HepG2 (cell line): ENCODE measurements around the gene RCC1. TPM values are rescaled to one million over a fixed set of nuclear protein-coding genes. Genes with fewer than 3 reads are reported as not detected.

Source experiments
- ATF1 ChIP-seq: IDR thresholded peaks from 2 replicates; pipeline ENCODE4 v1.6.1; 2016; ENCODE audit warnings: mild to moderate bottlenecking, control low read depth
- GZF1 ChIP-seq: sonication (generic); formaldehyde crosslinking; IDR thresholded peaks from 2 replicates; pipeline ENCODE4 v1.5.1; 2020; ENCODE audit warnings: mild to moderate bottlenecking, missing genetic modification reagents
- HMG20A ChIP-seq: IDR thresholded peaks from 2 replicates; pipeline ENCODE4 v1.6.1; 2016; ENCODE audit warnings: borderline replicate concordance
- IKZF1 ChIP-seq: fragments of 450-650 bp; IDR thresholded peaks from 2 replicates; pipeline ENCODE4 v1.7.1; 2016
- KAT8 ChIP-seq: IDR thresholded peaks from 2 replicates; pipeline ENCODE4 v1.6.1; 2016; ENCODE audit warnings: missing genetic modification reagents, missing compliant biosample characterization
- MAFG ChIP-seq: sonication (generic); formaldehyde crosslinking; IDR thresholded peaks from 2 replicates; pipeline ENCODE4 v1.5.1; 2020; ENCODE audit warnings: mild to moderate bottlenecking, missing genetic modification reagents
- MTA1 ChIP-seq: sonication (generic); formaldehyde crosslinking; IDR thresholded peaks from 2 replicates; pipeline ENCODE4 v1.4.0; 2020; ENCODE audit warnings: missing genetic modification reagents, mild to moderate bottlenecking, borderline replicate concordance
- POGZ ChIP-seq: sonication (generic); formaldehyde crosslinking; IDR thresholded peaks from 2 replicates; pipeline ENCODE4 v1.4.0; 2020; ENCODE audit warnings: mild to moderate bottlenecking, missing genetic modification reagents
- REPIN1 ChIP-seq: sonication (generic); formaldehyde crosslinking; IDR thresholded peaks from 2 replicates; pipeline ENCODE4 v1.8.0; 2022; ENCODE audit warnings: missing genetic modification reagents, low read depth, mild to moderate bottlenecking, borderline replicate concordance
- RNF2 ChIP-seq: fragments of 450-650 bp; conservative IDR thresholded peaks from 2 replicates; pipeline ENCODE4 v1.6.1; 2016; ENCODE audit warnings: low read depth
- SMAD9 ChIP-seq: sonication (generic); formaldehyde crosslinking; IDR thresholded peaks from 2 replicates; pipeline ENCODE4 v1.5.1; 2020; ENCODE audit warnings: mild to moderate bottlenecking, missing genetic modification reagents
- SNAPC2 ChIP-seq: sonication (generic); formaldehyde crosslinking; IDR thresholded peaks from 2 replicates; pipeline ENCODE4 v1.8.1; 2022; ENCODE audit warnings: mild to moderate bottlenecking, missing genetic modification reagents
- TMF1 ChIP-seq: sonication (generic); formaldehyde crosslinking; IDR thresholded peaks from 2 replicates; pipeline ENCODE4 v1.8.1; 2022; ENCODE audit warnings: low read depth, missing genetic modification reagents
- ZBTB42 ChIP-seq: sonication (generic); formaldehyde crosslinking; IDR thresholded peaks from 2 replicates; pipeline ENCODE4 v1.5.0; 2020; ENCODE audit warnings: mild to moderate bottlenecking, missing genetic modification reagents
- ZNF232 ChIP-seq: sonication (generic); formaldehyde crosslinking; IDR thresholded peaks from 2 replicates; pipeline ENCODE4 v1.4.0; 2020; ENCODE audit warnings: missing genetic modification reagents, borderline replicate concordance
- ZNF430 ChIP-seq: sonication (generic); formaldehyde crosslinking; IDR thresholded peaks from 2 replicates; pipeline ENCODE4 v1.9.0; 2021; ENCODE audit warnings: mild to moderate bottlenecking, missing genetic modification reagents
- ZNF691 ChIP-seq: sonication (generic); formaldehyde crosslinking; IDR thresholded peaks from 2 replicates; pipeline ENCODE4 v1.4.0; 2020; ENCODE audit warnings: missing genetic modification reagents, low read depth, mild to moderate bottlenecking, borderline replicate concordance
- ZNF747 ChIP-seq: sonication (generic); formaldehyde crosslinking; IDR thresholded peaks from 2 replicates; pipeline ENCODE4 v1.8.1; 2023; ENCODE audit warnings: missing genetic modification reagents, mild to moderate bottlenecking, borderline replicate concordance
- ZNF781 ChIP-seq: sonication (generic); formaldehyde crosslinking; IDR thresholded peaks from 2 replicates; pipeline ENCODE4 v1.5.1; 2020; ENCODE audit warnings: borderline replicate concordance, mild to moderate bottlenecking, missing genetic modification reagents; ENCODE audit errors: not compliant biosample characterization
- ZNF83 ChIP-seq: sonication (generic); formaldehyde crosslinking; IDR thresholded peaks from 2 replicates; pipeline ENCODE4 v1.4.0; 2020; ENCODE audit warnings: missing genetic modification reagents, mild to moderate bottlenecking, borderline replicate concordance
- polyA plus RNA-seq, 8 experiments: library from polyadenylated mRNA; depleted of rRNA in 3 of 8; stranded (reverse) in 7 of 8; unstranded in 1 of 8; fragments of >200 nt; fragmentation: Illumina TruSeq in 4 of 8; extraction: Trizol in 4 of 8; gene quantifications; 2 replicates each; pipeline versions ENCODE4 v1.2.1 to v1.2.3, GENCODE V29; 2011 to 2016; ENCODE audit warnings: low read depth in 4 of 8, missing spikeins in 1 of 8, mixed read lengths in 1 of 8; ENCODE audit not compliant: insufficient read depth in 1 of 8
- total RNA-seq, 5 experiments: library from RNA; depleted of rRNA; stranded (reverse); fragments of >200 nt; fragmentation: Illumina TruSeq; extraction: Trizol; gene quantifications; 2 replicates each; pipeline ENCODE4 v1.2.3, GENCODE V29; 2016; ENCODE audit warnings: low read depth in 1 of 5
- TF ChIP-seq, protein P1 (sequence below): sonication (generic); formaldehyde crosslinking; IDR thresholded peaks from 2 replicates; pipeline ENCODE4 v1.4.0; 2020; ENCODE audit warnings: missing genetic modification reagents
- TF ChIP-seq, protein P2 (sequence below): sonication (generic); formaldehyde crosslinking; conservative IDR thresholded peaks from 2 replicates; pipeline ENCODE4 v1.4.0; 2020; ENCODE audit warnings: mild to moderate bottlenecking, missing genetic modification reagents, moderate library complexity
- TF ChIP-seq, protein P3 (sequence below): sonication (generic); formaldehyde crosslinking; IDR thresholded peaks from 2 replicates; pipeline ENCODE4 v1.8.0; 2022; ENCODE audit warnings: missing genetic modification reagents, low read depth, mild to moderate bottlenecking, borderline replicate concordance

Gene RCC1
- total and polyA plus RNA-seq, 2 of the 13 experiments (the other 11 are each of a cell fraction or from before 2014, with no cell fraction given): 47.2 to 80.8 TPM

GRCh38 chr1:28552758-28553663 lies 47.2 kb downstream of the RCC1 start, which contains the start of gene TRNAU1AP (continued):
- TF ChIP-seq ZBTB42 (CRISPR knock-in tag): no peak; the same call in 1 of the 2 replicates
- no peak for TF ChIP-seq IKZF1
- no peak for TF ChIP-seq ZNF83 (CRISPR knock-in tag)
- no peak for TF ChIP-seq ZNF430
- TF ChIP-seq, protein P1, sequence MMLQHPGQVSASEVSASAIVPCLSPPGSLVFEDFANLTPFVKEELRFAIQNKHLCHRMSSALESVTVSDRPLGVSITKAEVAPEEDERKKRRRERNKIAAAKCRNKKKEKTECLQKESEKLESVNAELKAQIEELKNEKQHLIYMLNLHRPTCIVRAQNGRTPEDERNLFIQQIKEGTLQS (CRISPR knock-in tag): no peak; the same call in 1 of the 2 replicates
- TF ChIP-seq TMF1: 0 out of 2 replicates have a peak, but pooled peaks have one; percentile 39
- TF ChIP-seq ZNF781 (CRISPR knock-in tag): no peak
- peak; percentile 84; the same call in 1 of the 2 replicates for TF ChIP-seq REPIN1 (CRISPR knock-in tag)
- peak; percentile 75; the same call in 1 of the 2 replicates for TF ChIP-seq ZNF747 (CRISPR knock-in tag)
- TF ChIP-seq GZF1: no peak
- TF ChIP-seq MTA1 (CRISPR knock-in tag): no peak
- no peak for TF ChIP-seq ATF1
- 0 out of 2 replicates have a peak, but pooled peaks have one; percentile 63 for TF ChIP-seq ZNF232 (CRISPR knock-in tag)
- TF ChIP-seq, protein P2, sequence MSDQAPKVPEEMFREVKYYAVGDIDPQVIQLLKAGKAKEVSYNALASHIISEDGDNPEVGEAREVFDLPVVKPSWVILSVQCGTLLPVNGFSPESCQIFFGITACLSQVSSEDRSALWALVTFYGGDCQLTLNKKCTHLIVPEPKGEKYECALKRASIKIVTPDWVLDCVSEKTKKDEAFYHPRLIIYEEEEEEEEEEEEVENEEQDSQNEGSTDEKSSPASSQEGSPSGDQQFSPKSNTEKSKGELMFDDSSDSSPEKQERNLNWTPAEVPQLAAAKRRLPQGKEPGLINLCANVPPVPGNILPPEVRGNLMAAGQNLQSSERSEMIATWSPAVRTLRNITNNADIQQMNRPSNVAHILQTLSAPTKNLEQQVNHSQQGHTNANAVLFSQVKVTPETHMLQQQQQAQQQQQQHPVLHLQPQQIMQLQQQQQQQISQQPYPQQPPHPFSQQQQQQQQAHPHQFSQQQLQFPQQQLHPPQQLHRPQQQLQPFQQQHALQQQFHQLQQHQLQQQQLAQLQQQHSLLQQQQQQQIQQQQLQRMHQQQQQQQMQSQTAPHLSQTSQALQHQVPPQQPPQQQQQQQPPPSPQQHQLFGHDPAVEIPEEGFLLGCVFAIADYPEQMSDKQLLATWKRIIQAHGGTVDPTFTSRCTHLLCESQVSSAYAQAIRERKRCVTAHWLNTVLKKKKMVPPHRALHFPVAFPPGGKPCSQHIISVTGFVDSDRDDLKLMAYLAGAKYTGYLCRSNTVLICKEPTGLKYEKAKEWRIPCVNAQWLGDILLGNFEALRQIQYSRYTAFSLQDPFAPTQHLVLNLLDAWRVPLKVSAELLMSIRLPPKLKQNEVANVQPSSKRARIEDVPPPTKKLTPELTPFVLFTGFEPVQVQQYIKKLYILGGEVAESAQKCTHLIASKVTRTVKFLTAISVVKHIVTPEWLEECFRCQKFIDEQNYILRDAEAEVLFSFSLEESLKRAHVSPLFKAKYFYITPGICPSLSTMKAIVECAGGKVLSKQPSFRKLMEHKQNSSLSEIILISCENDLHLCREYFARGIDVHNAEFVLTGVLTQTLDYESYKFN (CRISPR knock-in tag): peak; percentile 66
- peak; percentile 92 for TF ChIP-seq KAT8 (CRISPR knock-in tag)
- TF ChIP-seq POGZ (CRISPR knock-in tag): peak; percentile 90
- 0 out of 2 replicates have a peak, but pooled peaks have one; percentile 62 for TF ChIP-seq SMAD9 (CRISPR knock-in tag)
- no peak for TF ChIP-seq ZNF691 (CRISPR knock-in tag)
- TF ChIP-seq HMG20A: 0 out of 2 replicates have a peak, but pooled peaks have one; percentile 5
- no peak for TF ChIP-seq MAFG (CRISPR knock-in tag)
- no peak for TF ChIP-seq RNF2
- peak; percentile 55; the same call in 1 of the 2 replicates for TF ChIP-seq SNAPC2
- TF ChIP-seq, protein P3, sequence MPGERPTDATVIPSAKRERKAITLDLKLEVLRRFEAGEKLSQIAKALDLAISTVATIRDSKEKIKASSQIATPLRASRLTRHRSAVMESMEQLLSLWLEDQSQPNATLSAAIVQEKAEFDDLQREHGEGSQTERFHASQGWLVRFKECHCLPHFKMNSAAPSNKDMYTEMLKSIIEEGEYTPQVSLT (CRISPR knock-in tag): no peak
